ENCODE results near the gene TLN1.

DNA sequence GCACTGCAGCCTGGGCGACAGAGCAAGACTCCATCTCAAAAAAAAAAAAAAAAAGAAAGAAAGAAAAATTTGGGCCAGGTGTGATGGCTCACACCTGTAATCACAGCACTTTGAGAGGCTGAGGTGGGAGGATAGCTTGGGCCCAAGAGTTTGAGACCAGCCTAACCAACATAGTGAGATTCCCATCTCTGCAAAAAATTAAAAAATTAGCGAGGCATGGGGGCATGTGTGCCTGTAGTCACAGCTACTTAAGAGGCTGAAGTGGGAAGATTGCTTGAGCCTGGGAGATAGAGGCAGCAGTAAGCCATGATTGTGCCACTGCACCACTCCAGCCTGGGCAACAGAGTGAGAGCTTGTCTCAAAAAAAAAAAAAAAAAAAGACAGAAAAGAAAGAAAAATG is 78.4 kb downstream of the TLN1 start:
- TF ChIP-seq, protein P1, sequence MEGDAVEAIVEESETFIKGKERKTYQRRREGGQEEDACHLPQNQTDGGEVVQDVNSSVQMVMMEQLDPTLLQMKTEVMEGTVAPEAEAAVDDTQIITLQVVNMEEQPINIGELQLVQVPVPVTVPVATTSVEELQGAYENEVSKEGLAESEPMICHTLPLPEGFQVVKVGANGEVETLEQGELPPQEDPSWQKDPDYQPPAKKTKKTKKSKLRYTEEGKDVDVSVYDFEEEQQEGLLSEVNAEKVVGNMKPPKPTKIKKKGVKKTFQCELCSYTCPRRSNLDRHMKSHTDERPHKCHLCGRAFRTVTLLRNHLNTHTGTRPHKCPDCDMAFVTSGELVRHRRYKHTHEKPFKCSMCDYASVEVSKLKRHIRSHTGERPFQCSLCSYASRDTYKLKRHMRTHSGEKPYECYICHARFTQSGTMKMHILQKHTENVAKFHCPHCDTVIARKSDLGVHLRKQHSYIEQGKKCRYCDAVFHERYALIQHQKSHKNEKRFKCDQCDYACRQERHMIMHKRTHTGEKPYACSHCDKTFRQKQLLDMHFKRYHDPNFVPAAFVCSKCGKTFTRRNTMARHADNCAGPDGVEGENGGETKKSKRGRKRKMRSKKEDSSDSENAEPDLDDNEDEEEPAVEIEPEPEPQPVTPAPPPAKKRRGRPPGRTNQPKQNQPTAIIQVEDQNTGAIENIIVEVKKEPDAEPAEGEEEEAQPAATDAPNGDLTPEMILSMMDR (IDR thresholded peaks at IDR 0.05): no peak
- TF ChIP-seq POLR2A (IDR thresholded peaks at IDR 0.05; ENCODE audit: low read depth): no peak

Data from esophagus muscularis mucosa (tissue), 3 donors.